Measurements from ENCODE around the gene FBXL19.

FBXL19 gene

GRCh38 chr16:30944352-30944751, 21.0 kb downstream of the FBXL19 start:
- no peak for DNase-seq (ENCODE audit: low spot score)

- no peak for DNase-seq (ENCODE audit: low spot score)
Measured at GRCh38 chr16:30946671-30947540, 23.5 kb downstream of the FBXL19 start.

- no peak for DNase-seq (ENCODE audit: low spot score)
Measured at GRCh38 chr16:30947541-30947858, 24.1 kb downstream of the FBXL19 start.

GRCh38 chr16:30947859-30948666, 24.7 kb downstream of the FBXL19 start:
- peak; percentile 19 for DNase-seq (ENCODE audit: low spot score)

- peak; percentile 71 for DNase-seq (ENCODE audit: low spot score)
Measured at GRCh38 chr16:30948667-30949649, 25.6 kb downstream of the FBXL19 start, which contains the start of gene ORAI3. Gene ORAI3 (plus strand): TSS chr16:30949068. CDS start chr16:30949290, 222 bp downstream.

GRCh38 chr16:30949650-30950515, 26.5 kb downstream of the FBXL19 start:
- DNase-seq (ENCODE audit: low spot score), result peak; percentile 58

- DNase-seq (ENCODE audit: low spot score), result no peak
Measured at GRCh38 chr16:30950516-30951065, 27.2 kb downstream of the FBXL19 start.

GRCh38 chr16:30951193-30951592, 27.8 kb downstream of the FBXL19 start:
- DNase-seq (ENCODE audit: low spot score), result no peak

- DNase-seq (ENCODE audit: low spot score), result no peak
Measured at GRCh38 chr16:30951750-30952149, 28.4 kb downstream of the FBXL19 start.

- no peak for DNase-seq (ENCODE audit: low spot score)
Measured at GRCh38 chr16:30953111-30953510, 29.7 kb downstream of the FBXL19 start.

GRCh38 chr16:30953511-30954124, 30.2 kb downstream of the FBXL19 start:
- peak; percentile 94 for DNase-seq (ENCODE audit: low spot score)

GRCh38 chr16:30954993-30955392, 31.6 kb downstream of the FBXL19 start:
- DNase-seq (ENCODE audit: low spot score), result no peak

- DNase-seq (ENCODE audit: low spot score), result peak; percentile 89
Measured at GRCh38 chr16:30956601-30957455, 33.5 kb downstream of the FBXL19 start.

GRCh38 chr16:30957456-30958174, 34.2 kb downstream of the FBXL19 start, which contains the start of gene SETD1A:
Gene SETD1A (plus strand): TSS chr16:30957754. CDS start chr16:30958732, 978 bp downstream.
- peak; percentile 93 for DNase-seq (ENCODE audit: low spot score)

GRCh38 chr16:30958175-30959079, 35.1 kb downstream of the FBXL19 start:
- peak; percentile 81 for DNase-seq (ENCODE audit: low spot score)

- no peak for DNase-seq (ENCODE audit: low spot score)
Measured at GRCh38 chr16:30961384-30961783, 38.0 kb downstream of the FBXL19 start.

GRCh38 chr16:30963925-30964511, 40.6 kb downstream of the FBXL19 start:
- DNase-seq (ENCODE audit: low spot score), result no peak

Measured in NAMALWA (cell line).